KMS-11 (cell line): ENCODE data around the gene RDM1.

ENCODE experiments used
- H2AFZ ChIP-seq: fragments of 200-600 bp; sonication (generic); 2 replicates; pipeline ENCODE4 v1.6.1; 2016; ENCODE audit warnings: antibody characterized with exemption, mixed run types, low read depth
- H3K27ac ChIP-seq: fragments of 200-600 bp; sonication (generic); 2 replicates; pipeline ENCODE4 v1.6.1; 2016; ENCODE audit warnings: mild to moderate bottlenecking, mixed run types
- H3K27me3 ChIP-seq: fragments of 200-600 bp; sonication (generic); 2 replicates; pipeline ENCODE4 v1.6.1; 2017; ENCODE audit warnings: mild to moderate bottlenecking, low read depth, mixed run types, moderate library complexity; ENCODE audit not compliant: insufficient read depth
- H3K36me3 ChIP-seq: fragments of 200-600 bp; sonication (generic); 2 replicates; pipeline ENCODE4 v1.6.1; 2017; ENCODE audit warnings: mild to moderate bottlenecking, mixed run types; ENCODE audit not compliant: insufficient read depth
- H3K4me1 ChIP-seq: fragments of 200-600 bp; sonication (generic); 2 replicates; pipeline ENCODE4 v1.6.1; 2016; ENCODE audit warnings: mild to moderate bottlenecking, low read depth, mixed run types; ENCODE audit not compliant: poor library complexity, severe bottlenecking
- H3K4me2 ChIP-seq: fragments of 200-600 bp; sonication (generic); 2 replicates; pipeline ENCODE4 v1.7.0; 2016; ENCODE audit warnings: mild to moderate bottlenecking, mixed run types
- H3K4me3 ChIP-seq: fragments of 200-600 bp; sonication (generic); IDR thresholded peaks from 2 replicates; pipeline ENCODE4 v1.6.1; 2017; ENCODE audit warnings: low read depth, low read length, mixed read lengths; ENCODE audit not compliant: insufficient read depth
- H3K79me2 ChIP-seq: fragments of 200-600 bp; sonication (generic); 2 replicates; pipeline ENCODE4 v1.6.1; 2016; ENCODE audit warnings: low read depth, mixed run types; ENCODE audit not compliant: insufficient read depth
- H3K9ac ChIP-seq: fragments of 200-600 bp; sonication (generic); 2 replicates; pipeline ENCODE4 v1.6.1; 2016; ENCODE audit warnings: mild to moderate bottlenecking, mixed run types
- H4K20me1 ChIP-seq: fragments of 200-600 bp; sonication (generic); 2 replicates; pipeline ENCODE4 v1.6.1; 2016; ENCODE audit warnings: mild to moderate bottlenecking, mixed run types; ENCODE audit not compliant: insufficient read depth
- CTCF ChIP-seq: fragments of 200-600 bp; sonication (generic); conservative IDR thresholded peaks from 2 replicates; pipeline ENCODE4 v1.6.1; 2017; ENCODE audit warnings: low read depth, mild to moderate bottlenecking, antibody characterized with exemption, low read length, moderate library complexity, mixed read lengths

The RDM1 gene

DNA sequence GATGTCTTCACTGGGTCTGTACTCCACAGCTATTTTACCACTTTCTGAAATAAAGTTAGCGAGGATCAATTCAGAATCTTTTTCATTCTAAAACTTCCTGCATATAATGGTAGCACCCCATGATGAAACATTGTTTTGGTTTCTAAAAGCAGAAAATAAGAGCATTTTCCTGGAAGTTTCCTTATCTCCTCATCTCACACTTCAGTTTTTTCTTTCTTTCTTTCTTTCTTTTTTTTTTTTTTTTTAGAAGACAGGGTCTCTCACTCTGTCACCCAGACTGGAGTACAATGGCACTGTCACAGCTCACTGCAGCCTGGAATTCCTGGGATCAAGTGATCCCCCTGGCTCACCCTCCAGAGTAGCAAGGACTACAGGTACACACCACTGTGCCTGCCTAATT lies 10.3 kb downstream of the RDM1 start:
- no peak overlapping the region for H2AFZ ChIP-seq
- H4K20me1 ChIP-seq, result no peaks in the 10 kb centered on the region
- H3K4me3 ChIP-seq, result no peak overlapping the region
- no peak overlapping the region for H3K4me2 ChIP-seq
- no peaks in the 10 kb centered on the region for H3K4me1 ChIP-seq
- H3K27me3 ChIP-seq, result no peaks in the 10 kb centered on the region
- no peak overlapping the region for H3K27ac ChIP-seq
- H3K36me3 ChIP-seq, result no peaks in the 10 kb centered on the region
- no peak for TF ChIP-seq CTCF
- no peaks in the 10 kb centered on the region for H3K79me2 ChIP-seq
- H3K9ac ChIP-seq, result no peak overlapping the region

GRCh38 chr17:35918665-35919064 lies 11.9 kb downstream of the RDM1 start:
- no peak overlapping the region for H3K4me2 ChIP-seq
- no peaks in the 10 kb centered on the region for H3K4me1 ChIP-seq
- no peak for TF ChIP-seq CTCF
- no peaks in the 10 kb centered on the region for H3K36me3 ChIP-seq
- H3K27ac ChIP-seq, result no peak overlapping the region
- H3K27me3 ChIP-seq, result no peaks in the 10 kb centered on the region
- no peak overlapping the region for H2AFZ ChIP-seq
- H3K4me3 ChIP-seq, result no peak overlapping the region
- H3K79me2 ChIP-seq, result no peaks in the 10 kb centered on the region
- H3K9ac ChIP-seq, result no peak overlapping the region
- no peaks in the 10 kb centered on the region for H4K20me1 ChIP-seq

GRCh38 chr17:35917519-35918213 lies 12.9 kb downstream of the RDM1 start:
- Histone ChIP-seq H3K27me3 (no peaks in the 10 kb centered on the region), H3K4me3 (no peak overlapping the region), H3K79me2 (no peaks in the 10 kb centered on the region), H4K20me1 (no peaks in the 10 kb centered on the region), H3K4me1 (no peaks in the 10 kb centered on the region), H3K36me3 (no peaks in the 10 kb centered on the region), H2AFZ (no peak overlapping the region), H3K9ac (no peak overlapping the region), H3K4me2 (no peak overlapping the region), H3K27ac (no peak overlapping the region)
- no peak for TF ChIP-seq CTCF

DNA sequence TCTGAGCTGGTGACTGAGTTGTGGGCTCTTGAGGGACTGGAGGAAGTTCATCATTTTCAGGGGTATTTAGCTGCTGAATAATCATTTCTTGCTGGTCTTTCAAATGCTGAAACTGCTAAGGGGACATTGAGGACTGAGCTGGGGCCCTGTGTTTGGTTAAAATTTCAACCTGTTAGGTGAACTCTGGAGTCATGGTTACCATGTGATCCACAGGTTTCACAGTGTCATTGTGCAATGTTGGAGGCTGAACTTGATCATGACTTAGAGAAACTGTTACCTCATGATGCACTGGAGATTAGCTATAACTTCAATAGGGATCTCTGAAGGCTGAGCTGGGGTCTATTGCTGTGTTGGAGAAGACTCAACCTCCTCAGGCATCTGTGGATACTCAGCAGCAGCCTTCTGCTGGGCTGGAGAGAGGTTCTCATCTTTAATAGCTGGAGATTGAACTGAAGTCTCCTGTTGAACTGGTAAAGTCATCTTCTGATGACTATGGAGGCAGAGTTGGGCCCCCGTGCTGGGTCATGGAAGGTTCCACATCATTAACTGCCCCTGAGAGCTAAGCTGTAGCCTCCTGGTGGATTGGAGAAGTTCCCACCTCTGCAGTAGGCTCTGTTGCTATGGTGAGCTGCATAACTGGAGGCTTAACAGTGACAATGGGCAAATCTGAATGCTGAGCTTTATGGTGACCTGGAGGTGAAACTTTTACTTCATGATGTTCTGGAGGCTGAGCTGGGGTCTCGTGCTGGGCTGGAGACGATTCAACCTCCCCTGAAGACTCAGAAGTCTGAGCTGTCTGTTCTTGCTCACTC lies 15.2 kb downstream of the RDM1 start:
- Histone ChIP-seq H3K27me3 (no peaks in the 10 kb centered on the region), H3K79me2 (no peaks in the 10 kb centered on the region), H3K4me3 (no peak overlapping the region), H3K9ac (no peak overlapping the region), H3K4me1 (no peaks in the 10 kb centered on the region), H3K36me3 (no peaks in the 10 kb centered on the region), H3K27ac (no peak overlapping the region), H3K4me2 (no peak overlapping the region), H4K20me1 (no peaks in the 10 kb centered on the region), H2AFZ (no peak overlapping the region)
- TF ChIP-seq CTCF, result no peak
